SU-DHL-6 (cell line): Measurements from ENCODE around the gene PPM1H.

Source experiments
- CTCF ChIP-seq: fragments of 200-600 bp; sonication (generic); IDR thresholded peaks from one replicate; pipeline ENCODE4 v1.5.1; 2017; ENCODE audit warnings: antibody characterized with exemption, mild to moderate bottlenecking, low read length, moderate library complexity; ENCODE audit not compliant: insufficient read depth, poor library complexity, severe bottlenecking
- EZH2phosphoT487 ChIP-seq: fragments of 200-600 bp; sonication (generic), shearing (Covaris generic); conservative IDR thresholded peaks from 2 replicates; pipeline ENCODE4 v1.6.1; 2018; ENCODE audit warnings: mild to moderate bottlenecking, antibody characterized with exemption, low read length, moderate library complexity, mixed read lengths

DNA sequence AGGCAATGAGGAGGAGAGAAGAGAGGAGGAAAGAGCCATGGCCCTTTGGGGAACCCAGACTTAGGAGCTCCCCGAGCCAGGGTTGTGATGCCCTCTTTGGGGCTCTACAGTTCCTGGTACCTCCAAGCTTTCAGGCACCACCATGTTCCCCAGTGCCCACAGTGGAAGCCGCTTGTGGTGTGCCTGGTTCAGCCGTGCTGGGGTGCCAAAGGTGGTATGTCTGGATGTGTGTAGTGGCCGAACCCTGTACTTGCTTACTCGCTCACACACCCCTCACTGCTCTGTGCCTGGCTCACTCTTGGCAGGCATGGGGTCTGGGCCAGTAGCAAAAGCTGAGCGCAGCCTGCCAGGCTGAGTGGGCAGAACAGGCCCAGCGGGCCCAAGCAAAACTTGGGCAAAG lies 257.6 kb downstream of the PPM1H start:
- TF ChIP-seq CTCF (no peak), EZH2phosphoT487 (no peak)
